ENCODE results near the gene BATF3. TPM values are rescaled to one million over a fixed set of nuclear protein-coding genes. Genes with fewer than 3 reads are reported as not detected.

BATF3 gene
- total RNA-seq, 2 donors from 2014 or later = 3.4 TPM; not detected in 1

- intact Hi-C loops (cut with DNase I) = no loop called here
- peaks cover 31% of the 10 kb centered on the region for H3K4me1 ChIP-seq
- TF ChIP-seq POLR2A (IDR thresholded peaks at IDR 0.05) (no peak), CTCF (IDR thresholded peaks at IDR 0.05) (peak in 1 of 7 experiments; percentile 4)
- H3K27me3 ChIP-seq = peaks cover 0 to 10% of the 10 kb centered on the region in 2 donors
- no peak overlapping the region for H3K4me3 ChIP-seq
- WGBS, 2 donors = 7 to 8% methylated on average over 21 to 27 of the region's 27 CpGs
- ATAC-seq = peak; percentile 31
- H3K36me3 ChIP-seq (replicated peaks in 1 of 2; ENCODE audit: insufficient read depth in 1 of 2, low read depth in 2 of 2) = no peaks in the 10 kb centered on the region
- H3K9me3 ChIP-seq = no peaks in the 10 kb centered on the region
- DNase-seq = peak; percentile 21 to 52 (median 36)
- no peak overlapping the region for H3K27ac ChIP-seq
Measured at GRCh38 chr1:212700892-212701819, 1.5 kb upstream of the BATF3 start.

GRCh38 chr1:212700223-212700891 is 717 bp upstream of the BATF3 start:
- Histone ChIP-seq H3K4me1 (peaks cover 31% of the 10 kb centered on the region), H3K27me3 (peaks cover 0 to 16% of the 10 kb centered on the region in 2 donors), H3K36me3 (replicated peaks in 1 of 2; ENCODE audit: insufficient read depth in 1 of 2, low read depth in 2 of 2) (no peaks in the 10 kb centered on the region), H3K9me3 (no peaks in the 10 kb centered on the region), H3K4me3 (peak overlapping the region in 1 of 2 donors; percentile 14), H3K27ac (peak overlapping the region in 2 of 4 donors; percentile 25 to 52)
- WGBS, 2 donors = 0 to 1% methylated on average over 7 to 56 of the region's 56 CpGs
- DNase-seq = peak in 3 of 4 donors; percentile 18 to 22 (median 19)
- TF ChIP-seq POLR2A (IDR thresholded peaks at IDR 0.05) = no peak
- TF ChIP-seq CTCF (IDR thresholded peaks at IDR 0.05) = no peak
- peak; percentile 47 for ATAC-seq
- intact Hi-C loops (cut with DNase I) = no loop called here

GRCh38 chr1:212699104-212699624 is 476 bp downstream of the BATF3 start:
- Histone ChIP-seq H3K4me1 (peaks cover 31% of the 10 kb centered on the region), H3K4me3 (peak overlapping the region in 1 of 2 donors; percentile 1), H3K27ac (no peak overlapping the region), H3K27me3 (peaks cover 0 to 21% of the 10 kb centered on the region in 2 donors), H3K36me3 (replicated peaks in 1 of 2; ENCODE audit: insufficient read depth in 1 of 2, low read depth in 2 of 2) (no peaks in the 10 kb centered on the region), H3K9me3 (no peaks in the 10 kb centered on the region)
- WGBS, 2 donors = 1 to 2% methylated on average over 14 to 40 of the region's 42 CpGs
- ATAC-seq (peak; percentile 66), DNase-seq (peak; percentile 34 to 49 (median 40))
- intact Hi-C loops (cut with DNase I) = no loop called here
- TF ChIP-seq POLR2A (IDR thresholded peaks at IDR 0.05) = no peak
- TF ChIP-seq CTCF (IDR thresholded peaks at IDR 0.05) = peak in 6 of 7 experiments; percentile 20 to 50 (median 42)

- Histone ChIP-seq H3K27me3 (peaks cover 0 to 21% of the 10 kb centered on the region in 2 donors), H3K4me3 (no peak overlapping the region), H3K27ac (no peak overlapping the region), H3K9me3 (no peaks in the 10 kb centered on the region), H3K4me1 (peaks cover 31% of the 10 kb centered on the region), H3K36me3 (replicated peaks in 1 of 2; ENCODE audit: insufficient read depth in 1 of 2, low read depth in 2 of 2) (no peaks in the 10 kb centered on the region)
- TF ChIP-seq POLR2A (IDR thresholded peaks at IDR 0.05) (no peak), CTCF (IDR thresholded peaks at IDR 0.05) (no peak)
- DNase-seq (no peak), ATAC-seq (no peak)
- 21 to 24% methylated on average over 12 of the region's 12 CpGs for WGBS, 2 donors
- intact Hi-C loops (cut with DNase I) = no loop called here
Measured at GRCh38 chr1:212698467-212699103, 1.1 kb downstream of the BATF3 start.
